ENCODE results near the gene BMERB1.

DNA sequence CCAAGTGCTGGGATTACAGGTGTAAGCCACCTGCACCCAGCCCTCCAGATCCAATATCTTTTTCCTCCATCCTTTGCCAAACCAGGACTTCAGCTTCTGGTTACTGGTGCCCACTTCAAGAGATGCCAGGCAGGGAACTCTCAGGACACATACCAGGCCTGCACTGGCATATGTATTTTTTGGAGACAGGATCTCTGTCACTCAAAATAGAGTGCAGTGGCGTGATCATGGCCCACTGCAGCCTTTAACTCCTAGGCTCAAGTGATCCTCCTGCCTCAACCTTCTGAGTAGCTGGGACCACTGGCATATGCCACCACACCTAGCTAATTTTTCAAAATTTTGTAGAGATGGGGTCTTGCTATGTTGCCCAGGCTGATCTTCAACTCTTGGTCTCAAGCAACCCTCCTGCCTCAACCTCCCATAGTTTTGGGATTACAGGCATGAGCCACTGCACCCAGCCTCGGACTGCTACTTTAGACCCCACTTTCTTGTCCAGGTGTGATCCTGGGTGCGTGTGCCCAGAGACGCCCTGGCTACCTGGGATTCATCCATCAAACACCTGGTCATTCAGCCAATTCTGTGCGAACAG is 55.8 kb downstream of the BMERB1 start:
- TF ChIP-seq POLR2A (IDR thresholded peaks at IDR 0.05): no peak
- TF ChIP-seq, protein P1, sequence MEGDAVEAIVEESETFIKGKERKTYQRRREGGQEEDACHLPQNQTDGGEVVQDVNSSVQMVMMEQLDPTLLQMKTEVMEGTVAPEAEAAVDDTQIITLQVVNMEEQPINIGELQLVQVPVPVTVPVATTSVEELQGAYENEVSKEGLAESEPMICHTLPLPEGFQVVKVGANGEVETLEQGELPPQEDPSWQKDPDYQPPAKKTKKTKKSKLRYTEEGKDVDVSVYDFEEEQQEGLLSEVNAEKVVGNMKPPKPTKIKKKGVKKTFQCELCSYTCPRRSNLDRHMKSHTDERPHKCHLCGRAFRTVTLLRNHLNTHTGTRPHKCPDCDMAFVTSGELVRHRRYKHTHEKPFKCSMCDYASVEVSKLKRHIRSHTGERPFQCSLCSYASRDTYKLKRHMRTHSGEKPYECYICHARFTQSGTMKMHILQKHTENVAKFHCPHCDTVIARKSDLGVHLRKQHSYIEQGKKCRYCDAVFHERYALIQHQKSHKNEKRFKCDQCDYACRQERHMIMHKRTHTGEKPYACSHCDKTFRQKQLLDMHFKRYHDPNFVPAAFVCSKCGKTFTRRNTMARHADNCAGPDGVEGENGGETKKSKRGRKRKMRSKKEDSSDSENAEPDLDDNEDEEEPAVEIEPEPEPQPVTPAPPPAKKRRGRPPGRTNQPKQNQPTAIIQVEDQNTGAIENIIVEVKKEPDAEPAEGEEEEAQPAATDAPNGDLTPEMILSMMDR (IDR thresholded peaks at IDR 0.05): no peak
